Hematopoietic multipotent progenitor cell (in vitro differentiated cells): ENCODE results near the gene POT1. TPM values are rescaled to one million over a fixed set of nuclear protein-coding genes. Genes with fewer than 3 reads are reported as not detected.
"Not testable (repeated sequence)": the region's sequence is repeated elsewhere in the genome, so short reads cannot be mapped to it uniquely, and the experiment has no call there.

Experiments used
- DNase-seq, 3 donors: peaks; one replicate each; pipeline ENCODE4 v3.0.0-alpha.2; 2011 to 2015; ENCODE audit warnings: low read depth in 2 of 3, low spot score in 2 of 3
- total RNA-seq: library from RNA; depleted of rRNA; stranded (reverse); fragments of >200 nt; gene quantifications from one replicate; pipeline ENCODE4 v1.2.3, GENCODE V29; 2012

The POT1 gene, protein sequence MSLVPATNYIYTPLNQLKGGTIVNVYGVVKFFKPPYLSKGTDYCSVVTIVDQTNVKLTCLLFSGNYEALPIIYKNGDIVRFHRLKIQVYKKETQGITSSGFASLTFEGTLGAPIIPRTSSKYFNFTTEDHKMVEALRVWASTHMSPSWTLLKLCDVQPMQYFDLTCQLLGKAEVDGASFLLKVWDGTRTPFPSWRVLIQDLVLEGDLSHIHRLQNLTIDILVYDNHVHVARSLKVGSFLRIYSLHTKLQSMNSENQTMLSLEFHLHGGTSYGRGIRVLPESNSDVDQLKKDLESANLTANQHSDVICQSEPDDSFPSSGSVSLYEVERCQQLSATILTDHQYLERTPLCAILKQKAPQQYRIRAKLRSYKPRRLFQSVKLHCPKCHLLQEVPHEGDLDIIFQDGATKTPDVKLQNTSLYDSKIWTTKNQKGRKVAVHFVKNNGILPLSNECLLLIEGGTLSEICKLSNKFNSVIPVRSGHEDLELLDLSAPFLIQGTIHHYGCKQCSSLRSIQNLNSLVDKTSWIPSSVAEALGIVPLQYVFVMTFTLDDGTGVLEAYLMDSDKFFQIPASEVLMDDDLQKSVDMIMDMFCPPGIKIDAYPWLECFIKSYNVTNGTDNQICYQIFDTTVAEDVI
- total RNA-seq = 23.4 TPM

DNA sequence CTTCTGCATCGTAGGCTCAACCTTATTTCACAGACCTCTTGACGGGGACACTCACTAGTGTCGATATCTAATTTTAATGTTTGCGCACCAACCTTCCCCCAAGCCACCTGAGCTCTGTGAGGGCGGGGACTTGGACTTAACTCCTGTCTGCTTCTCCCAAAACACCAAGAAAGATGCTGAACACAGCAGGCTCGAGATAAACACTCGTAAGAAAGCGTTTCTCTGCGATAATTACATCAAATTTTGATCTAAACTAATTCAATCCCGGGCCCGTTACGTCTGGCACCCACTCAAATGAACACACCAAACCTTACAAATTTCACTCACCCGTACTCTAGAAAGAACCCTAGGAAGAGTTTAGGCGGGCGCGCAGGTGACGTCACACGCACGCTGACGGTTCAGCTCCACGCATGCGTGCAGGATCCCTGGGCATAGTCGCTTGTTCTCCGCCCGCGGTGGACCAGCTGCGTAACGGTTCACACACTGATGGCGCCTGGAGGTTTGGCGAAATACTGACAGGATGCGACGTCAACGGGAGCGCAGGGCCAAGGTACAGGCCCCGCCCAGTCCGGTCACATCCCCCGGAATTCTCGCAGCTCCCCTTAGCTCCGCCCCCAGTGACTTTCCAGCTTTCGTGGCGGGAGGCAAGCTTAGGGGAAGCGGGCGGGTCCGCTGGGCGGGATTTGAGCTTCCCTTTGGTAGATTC lies at the start of gene POT1:
Gene POT1 (minus strand): TSS at position 359 of the 706 bp plus-strand sequence. CDS start 32,652 bp downstream, outside the sequence.
- DNase-seq = peak; percentile 93 to 99 (median 99)

DNA sequence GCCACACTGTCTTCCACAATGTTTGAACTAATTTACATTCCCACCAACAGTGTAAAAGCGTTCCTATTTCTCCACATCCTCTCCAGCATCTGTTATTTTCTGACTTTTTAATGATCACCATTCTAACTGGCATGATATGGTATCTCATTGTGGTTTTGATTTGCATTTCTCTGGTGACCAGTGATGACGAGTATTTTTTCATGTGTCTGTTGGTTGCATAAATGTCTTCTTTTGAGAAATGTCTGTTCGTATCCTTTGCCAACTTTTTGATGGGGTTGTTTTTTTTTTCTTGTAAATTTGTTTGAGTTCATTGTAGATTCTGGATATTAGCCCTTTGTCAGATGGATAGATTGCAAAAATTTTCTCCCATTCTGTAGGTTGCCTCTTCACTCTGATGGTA lies 45.5 kb upstream of the POT1 start:
- not testable (repeated sequence) for DNase-seq

DNA sequence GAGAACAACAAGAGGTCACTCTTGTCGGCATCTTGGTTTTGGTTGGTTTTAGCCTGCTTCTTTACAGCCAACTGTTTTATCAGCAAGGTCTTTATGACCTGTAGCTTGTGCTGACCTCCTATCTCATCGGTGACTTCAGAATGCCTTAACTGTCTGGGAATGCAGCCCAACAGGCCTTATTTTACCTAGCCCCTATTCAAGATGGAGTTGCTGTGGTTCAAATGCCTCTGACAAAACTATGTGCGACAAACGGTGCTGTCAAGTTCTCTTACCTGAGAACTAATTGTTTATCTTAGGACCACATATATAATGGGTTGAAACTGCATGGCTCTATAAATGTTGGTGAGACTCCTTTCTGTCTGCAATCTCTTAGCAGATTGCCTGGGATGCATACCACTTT lies 35.9 kb upstream of the POT1 start:
- DNase-seq = no peak

DNA sequence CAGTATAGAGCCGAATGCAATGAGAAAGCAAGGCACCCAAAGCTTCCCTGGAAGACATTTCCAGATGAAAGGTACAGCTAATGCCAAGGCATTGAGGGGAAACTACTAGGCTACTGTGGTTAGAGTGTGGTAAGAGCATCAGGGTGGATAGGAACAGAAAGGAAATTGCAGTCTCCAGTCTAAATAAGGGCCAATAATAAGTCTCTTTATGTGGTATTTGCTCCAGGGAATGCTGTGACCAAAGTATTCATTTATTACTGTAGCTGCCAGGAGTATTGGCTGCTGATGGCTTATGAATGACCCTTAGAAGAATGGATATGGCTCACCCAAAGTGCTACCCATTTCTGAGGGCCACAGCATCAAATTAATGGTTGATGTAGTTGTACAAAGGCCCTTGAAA lies 30.1 kb upstream of the POT1 start:
- DNase-seq = no peak

DNA sequence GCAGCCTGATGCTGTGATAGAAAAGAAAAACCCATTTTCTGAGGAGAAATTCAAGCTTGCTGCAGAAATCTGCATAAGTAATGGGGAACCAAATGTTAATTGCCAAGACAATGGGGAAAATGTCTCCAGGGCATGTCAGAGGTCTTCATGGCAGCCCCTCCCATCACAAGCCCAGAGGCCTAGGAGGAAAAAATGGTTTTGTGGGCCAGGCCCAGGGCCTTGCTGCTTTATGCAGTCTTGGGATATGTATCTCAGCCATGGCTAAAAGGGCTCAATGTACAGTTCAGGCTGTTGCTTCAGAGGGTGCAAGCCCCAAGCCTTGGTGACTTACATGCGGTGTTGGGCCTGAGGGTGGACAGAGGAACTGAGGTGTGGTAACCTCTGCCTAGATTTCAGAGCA lies 28.3 kb upstream of the POT1 start:
- DNase-seq = not testable (repeated sequence)

DNA sequence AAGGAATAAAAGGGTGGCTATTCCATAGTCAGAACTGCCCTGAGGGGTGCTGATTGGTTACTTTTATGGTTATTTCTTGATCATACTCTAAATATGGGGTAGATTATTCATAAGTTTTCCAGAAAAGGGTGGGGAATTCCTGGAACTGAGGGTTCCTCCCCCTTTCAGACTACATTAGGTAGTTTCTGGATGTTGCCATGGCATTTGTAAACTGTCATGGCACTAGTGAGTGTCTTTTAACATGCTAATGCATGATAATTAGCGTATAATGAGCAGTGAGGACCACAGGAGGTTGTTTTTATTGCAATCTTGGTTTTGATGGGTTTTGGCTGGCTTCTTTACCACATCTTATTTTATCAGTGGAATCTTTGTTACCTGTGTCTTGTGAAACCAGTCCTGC lies 26.5 kb upstream of the POT1 start:
- DNase-seq = no peak

DNA sequence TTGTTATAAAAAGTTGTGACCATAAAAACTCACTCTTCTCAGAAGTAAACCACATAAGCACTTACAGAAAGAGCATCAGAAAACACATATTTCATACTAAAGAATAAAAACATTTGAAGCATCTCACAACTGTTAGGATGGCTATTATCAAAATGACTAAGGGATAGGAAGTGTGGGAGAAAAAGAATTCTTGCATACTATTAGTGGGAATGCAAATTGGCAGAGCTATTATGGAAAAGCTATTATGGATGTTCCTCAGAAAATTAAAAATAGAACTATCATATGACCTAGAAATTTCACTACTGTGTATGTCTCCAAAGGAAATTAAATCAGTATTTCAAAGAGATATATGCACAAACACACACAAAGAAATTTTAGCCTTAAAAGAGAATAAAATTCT lies 25.2 kb upstream of the POT1 start:
- DNase-seq = no peak

DNA sequence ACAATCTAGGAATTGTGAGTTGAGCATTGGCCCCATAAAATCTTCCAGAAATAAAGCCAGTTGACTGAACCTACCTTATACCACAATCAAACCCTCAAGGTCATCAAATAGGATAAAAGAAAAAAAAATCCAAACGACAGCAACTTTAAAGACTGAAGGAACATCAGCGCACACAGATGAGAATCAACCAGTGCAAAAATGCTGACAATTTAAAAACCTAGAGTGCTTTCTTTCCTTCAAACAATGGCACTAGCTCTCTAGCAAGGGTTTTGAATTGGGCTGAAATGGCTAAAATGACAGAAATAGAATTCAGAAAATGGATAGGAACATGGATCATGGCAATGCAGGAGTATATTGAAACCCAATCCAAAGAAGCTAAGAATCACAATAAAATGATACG lies 16.1 kb upstream of the POT1 start:
- no peak for DNase-seq

DNA sequence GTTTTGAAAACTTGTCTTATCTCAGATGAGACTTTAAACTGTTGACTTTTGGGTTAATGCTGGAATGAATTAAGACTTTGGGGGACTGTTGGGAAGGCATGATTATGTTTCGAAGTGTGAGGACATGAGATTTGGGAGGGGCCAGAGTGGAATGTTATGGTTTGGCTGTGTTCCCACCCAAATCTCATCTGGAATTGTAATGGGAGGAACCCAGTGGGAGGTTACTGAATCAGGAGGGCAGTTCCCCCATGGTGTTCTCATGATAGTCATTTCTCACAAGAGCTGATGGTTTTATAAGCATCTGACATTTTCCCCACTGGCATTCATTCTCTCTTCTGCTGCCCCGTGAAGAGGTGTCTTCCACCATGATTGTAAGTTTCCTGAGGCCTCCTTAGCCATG lies 13.8 kb upstream of the POT1 start:
- no peak for DNase-seq

DNA sequence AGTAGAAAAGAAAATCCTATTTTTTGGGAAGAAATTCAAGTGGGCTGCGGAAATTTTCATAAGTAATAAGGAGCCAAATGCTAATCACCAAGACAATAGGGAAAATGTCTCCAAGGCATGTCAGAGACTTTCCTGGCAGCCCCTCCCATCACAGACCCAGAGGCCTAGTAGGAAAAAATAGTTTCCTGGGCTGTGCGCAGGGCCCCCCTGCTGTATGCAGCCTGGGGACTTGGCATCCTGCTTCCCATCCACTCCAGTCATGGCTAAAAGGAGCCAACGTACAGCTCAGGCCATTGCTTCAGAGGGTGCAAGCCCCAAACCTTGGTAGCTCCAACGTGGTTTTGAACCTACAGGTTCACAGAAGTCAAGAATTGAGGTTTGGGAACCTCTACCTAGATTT lies 12.8 kb upstream of the POT1 start:
- no peak for DNase-seq

DNA sequence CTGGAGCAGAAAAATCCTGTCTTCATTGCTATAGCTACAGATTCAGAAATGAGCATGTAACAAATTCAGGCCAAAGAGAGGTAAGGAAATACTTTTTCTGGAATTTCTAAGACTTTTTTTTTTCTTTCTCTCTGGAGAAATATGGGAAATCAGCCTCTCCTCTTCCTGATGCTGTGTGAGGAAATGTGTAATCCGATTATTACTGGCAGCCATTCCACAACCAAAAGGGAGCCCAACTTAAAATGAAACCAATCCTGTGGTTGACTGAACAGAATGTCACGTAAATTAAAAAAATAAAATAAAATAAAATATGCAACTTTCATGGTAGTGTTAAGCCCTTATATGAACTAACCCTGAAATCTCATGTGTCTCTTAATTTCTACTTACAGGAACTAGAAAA lies 10.7 kb upstream of the POT1 start:
- no peak for DNase-seq

DNA sequence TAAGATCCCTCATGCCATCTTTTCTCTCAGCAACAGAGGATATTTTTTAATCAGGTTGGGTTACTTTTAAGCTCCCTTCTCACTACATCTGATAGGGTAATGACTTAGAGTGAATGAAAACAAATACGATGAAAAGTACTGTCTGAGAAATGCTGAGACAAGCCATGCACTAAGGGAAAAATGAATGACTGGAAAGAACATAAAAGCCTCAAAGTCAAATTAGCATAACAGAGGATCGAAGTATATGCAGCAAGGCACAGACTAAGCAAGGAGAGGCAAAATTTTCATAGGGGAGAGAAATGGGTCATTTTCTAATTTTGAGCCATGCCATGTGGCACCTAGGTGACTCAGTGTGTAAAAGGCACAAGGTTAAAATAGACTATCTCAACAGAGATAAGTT lies 8.5 kb upstream of the POT1 start:
- no peak for DNase-seq

DNA sequence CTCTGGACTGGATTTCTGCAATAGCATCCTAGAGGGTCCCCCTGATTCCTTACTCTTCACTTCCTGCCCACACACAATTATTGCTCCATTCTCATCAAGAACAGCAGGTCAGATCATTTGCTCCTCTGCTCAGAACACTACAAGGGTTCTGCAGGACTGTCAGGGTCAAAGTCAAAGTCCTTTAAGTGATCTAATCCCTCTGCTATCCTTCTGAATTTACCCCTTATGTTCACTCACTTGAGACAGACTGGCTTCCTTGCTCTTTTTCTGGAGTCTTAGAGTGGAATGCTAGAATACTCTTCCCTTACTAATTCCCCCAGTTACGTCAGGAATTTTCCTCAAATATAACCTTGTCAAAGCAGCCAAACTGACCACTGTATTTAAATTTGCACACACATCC lies 7.5 kb upstream of the POT1 start:
- no peak for DNase-seq

DNA sequence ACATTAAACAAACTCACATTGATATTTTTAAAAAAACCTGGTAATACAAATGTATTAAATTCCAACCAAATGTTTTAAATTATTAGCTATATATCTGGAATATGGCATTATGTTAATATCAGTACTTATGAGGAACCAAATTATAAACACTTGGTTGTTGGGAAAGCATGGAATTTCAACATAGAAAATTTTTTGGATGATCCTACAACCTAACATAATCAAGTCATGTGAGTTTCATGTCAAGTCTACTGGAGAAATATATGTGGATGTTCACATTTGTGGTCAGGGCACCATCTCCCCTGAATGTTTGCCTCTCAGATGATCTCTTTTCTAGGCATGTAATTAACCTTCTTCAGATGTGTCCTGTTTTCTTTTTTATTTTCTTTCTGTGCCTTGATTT lies 5.2 kb upstream of the POT1 start:
- DNase-seq = no peak

DNA sequence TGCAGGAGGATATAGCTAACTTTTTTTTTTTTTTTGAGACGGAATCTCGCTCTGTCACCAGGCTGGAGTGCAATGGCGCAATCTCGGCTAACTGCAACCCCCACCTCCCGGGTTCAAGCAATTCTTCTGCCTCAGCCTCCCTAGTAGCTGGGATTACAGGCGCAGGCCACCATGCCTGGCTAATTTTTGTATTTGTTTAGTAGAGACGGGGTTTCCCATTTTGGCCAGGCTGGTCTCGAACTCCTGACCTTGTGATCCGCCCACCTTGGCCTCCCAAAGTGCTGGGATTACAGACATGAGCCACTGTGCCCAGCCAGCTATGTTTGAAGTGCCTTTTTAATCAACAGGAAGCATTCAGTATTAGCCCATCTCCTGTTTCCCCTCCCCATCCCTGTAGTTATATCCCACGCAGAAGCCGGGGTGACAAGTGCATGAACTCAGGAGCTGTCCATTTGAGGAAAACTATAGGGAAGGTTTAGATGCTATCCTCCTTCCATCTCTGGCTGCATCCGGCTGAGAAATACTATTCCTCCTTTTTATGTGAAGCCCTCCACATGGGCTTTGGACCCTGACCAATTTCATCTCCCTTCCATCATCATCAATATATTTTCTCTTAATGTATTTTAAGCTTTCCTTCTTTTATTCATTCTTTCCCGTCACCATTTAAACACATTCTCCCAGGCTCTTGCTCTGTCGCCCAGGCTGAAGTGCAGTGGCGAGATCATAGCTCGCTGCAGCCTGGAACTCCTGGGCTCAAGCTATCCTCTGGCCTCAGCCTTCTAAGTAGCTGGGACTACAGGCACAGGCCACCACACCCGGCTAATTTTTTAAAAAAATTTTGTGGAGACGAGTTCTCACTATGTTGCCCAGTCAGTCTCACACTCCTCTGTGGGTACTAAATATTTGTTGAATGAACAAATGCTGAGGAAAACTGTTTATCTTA lies 1.3 kb upstream of the POT1 start:
- no peak for DNase-seq

DNA sequence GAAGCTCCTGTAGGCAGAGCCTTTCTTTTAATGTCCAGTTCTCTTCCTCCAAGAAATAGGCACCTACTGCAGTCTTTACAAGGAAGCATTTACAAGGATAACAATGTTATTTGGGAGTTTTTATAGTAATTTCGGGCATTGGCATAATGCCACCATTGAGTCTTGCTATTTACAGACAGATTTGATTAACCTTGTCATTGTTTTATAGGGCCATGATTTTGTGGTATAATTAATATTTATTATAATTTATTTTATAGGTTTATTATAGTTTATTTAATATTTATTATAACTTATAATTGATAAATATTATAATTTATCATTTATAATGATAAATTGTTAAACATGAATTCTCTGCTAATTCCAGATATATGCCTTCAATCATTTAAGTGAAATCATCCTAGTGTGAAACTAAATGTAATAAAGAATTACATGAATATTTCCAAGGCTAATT lies 573 bp upstream of the POT1 start:
- DNase-seq = no peak

DNA sequence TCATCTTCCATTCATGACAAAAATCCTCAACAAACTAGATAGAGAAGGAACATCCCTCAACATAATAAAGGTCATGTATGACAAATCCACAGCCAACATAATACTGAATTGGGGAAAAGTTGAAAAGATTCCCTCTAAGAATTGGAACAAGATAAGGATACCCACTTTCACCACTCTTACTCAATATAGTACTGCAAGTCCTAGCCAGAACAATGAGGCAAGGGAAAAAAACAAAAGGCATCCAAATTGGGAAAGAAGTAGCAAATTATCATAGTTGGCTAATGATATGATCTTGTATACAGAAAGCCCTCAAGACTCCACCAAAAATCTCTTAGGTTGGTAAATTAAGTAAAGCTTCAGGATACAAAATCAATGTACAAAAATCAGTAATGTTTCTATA lies 4.7 kb downstream of the POT1 start:
- no peak for DNase-seq

DNA sequence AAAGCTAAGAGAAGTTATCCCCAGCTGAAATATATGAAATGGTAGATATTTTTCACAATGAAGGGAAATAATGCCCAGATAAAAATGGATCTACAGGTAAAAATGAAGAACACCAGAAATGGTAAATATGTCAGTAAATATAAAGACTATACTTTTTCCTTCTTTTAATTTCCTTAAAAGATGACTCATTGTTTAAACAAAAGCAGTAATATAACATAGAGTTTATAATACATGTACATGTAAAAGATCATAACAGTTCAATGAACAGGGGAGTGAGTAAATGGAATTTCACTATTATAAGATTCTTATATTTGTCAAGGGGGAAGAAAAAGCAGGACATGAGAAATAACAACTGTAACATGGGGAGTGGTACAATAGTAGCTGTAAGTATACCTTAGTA lies 7.4 kb downstream of the POT1 start:
- DNase-seq = no peak

DNA sequence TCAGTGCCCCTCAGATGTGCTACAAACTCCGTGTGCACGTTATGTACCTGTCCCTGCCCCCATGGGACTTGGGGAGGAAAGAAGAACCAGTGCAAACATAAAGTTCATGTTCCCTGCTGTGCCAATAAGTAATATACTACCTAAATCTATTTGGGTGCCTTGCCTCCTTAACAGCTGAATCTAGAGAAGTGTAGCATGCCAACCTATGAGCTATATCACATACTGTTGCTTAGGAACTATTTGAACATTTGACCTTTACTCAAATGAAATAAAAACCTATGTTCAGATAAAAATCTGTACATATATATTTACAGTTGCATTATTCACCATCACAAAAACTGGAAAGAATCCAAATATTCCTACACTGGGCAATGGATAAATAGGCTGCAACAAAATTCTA lies 9.8 kb downstream of the POT1 start:
- no peak for DNase-seq

DNA sequence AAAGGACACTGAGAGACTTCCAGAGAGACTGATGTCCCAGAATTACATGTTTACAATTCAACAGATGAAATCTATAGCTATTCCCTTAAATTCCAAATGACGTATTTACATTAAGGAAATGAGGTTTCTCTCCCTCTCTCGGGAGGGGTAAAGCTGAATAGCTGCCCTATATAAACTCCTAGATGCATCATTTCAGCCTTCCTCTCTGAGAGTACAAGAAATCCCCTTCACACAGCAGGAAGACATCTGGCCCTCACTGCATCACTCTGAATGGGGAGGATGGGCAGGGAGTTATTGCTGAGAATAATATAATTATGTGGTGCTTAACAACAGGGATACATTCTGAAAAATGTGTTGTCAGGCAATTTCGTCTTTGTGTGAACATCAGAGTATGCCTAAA lies 11.0 kb downstream of the POT1 start:
- DNase-seq = no peak

DNA sequence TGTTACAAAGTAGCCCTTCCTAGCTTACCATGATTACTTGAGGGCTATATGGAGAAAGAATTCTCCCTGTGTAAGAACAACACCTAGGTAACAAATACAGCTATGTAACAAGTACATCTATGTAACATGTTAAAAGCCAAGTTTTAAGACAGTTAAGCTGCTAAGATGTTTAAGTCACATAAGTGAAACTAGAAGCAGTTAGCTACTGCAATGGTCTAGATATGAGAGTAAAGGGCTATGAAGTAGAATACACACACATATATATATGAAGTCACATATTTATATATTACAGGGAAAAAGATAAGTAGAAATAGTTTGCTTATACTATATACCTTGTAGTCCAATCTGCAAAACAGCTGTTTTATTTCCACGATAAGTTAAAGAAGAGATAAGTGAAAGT lies 14.4 kb downstream of the POT1 start:
- no peak for DNase-seq
